HG03175 (cell line): Measurements from ENCODE around the gene TMEM178B.

Source experiments
- ATAC-seq: cut with Tn5 transposase; IDR thresholded peaks from one replicate; pipeline ENCODE4 v1.9.1; 2021; ENCODE audit warnings: mild to moderate bottlenecking, moderate library complexity; ENCODE audit not compliant: unreplicated experiment

Gene TMEM178B

DNA sequence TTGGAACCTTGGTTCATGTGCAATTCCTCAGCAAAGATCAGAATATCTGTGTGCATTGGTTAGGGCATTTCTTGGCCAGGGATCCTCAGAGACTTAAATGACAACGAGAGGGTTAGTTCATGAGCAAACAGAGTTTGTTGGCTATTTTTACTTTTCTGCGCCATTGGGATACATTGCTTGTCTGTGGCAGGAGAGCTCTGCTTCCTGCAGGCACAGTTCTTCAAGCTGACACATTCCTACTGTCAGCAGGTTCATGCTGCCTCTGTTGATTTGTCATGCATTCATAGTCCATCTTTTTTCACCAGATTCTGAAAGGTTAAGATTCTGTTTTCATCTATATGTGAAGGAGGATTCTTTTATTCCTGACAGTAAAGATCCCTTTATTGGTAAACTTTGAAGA, 139.4 kb downstream of the TMEM178B start:
- no peak for ATAC-seq

GRCh38 chr7:141217938-141218337, 144.1 kb downstream of the TMEM178B start:
- ATAC-seq = no peak

DNA sequence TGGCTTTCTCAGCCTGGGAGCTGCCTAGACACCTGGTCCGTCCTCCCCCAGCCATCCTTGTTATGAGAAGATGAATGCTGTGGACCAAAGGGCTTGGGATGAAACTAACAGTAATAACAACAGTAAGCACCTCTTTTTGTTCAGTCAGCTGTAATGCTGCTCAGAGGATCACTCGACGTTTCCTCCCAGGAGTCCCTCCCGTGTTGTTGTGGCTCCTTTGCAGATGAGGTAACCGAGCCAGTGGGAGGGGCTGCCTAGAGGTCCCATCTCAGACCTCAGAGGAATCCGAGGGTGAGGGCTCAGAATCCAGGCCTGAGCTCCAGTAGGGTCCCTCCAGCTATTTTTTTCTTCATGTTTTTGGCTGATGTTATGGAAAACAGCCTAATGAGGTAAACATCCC, 145.1 kb downstream of the TMEM178B start:
- ATAC-seq = no peak

DNA sequence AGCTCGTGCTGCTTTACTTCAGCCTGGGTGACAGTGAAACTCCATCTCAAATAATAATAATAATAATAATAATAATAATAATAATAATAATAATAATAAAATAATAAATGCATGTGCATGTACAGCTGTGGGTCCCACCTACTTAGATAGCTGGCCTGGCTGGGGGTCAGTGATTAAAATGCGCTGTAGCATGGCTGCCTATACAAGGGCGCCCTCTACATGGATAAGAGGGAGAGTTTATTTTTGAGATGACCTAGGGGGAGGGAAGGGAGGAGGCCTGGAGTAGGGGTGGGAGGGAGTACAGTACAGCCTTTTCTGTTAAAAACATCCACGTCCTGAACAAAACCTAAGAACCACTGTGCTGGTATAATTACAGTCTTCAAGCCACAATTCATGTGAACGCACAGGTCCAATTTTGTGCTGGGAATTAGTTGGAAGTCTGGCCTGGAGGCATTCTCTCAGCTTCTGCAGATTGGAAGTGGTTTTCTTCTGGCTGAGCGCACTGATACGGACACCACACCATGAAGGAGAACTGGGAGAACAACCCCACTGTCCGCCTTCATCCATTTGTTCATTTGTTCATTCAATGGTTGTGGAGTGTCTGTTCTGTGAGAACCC, 146.5 kb downstream of the TMEM178B start:
- no peak for ATAC-seq

DNA sequence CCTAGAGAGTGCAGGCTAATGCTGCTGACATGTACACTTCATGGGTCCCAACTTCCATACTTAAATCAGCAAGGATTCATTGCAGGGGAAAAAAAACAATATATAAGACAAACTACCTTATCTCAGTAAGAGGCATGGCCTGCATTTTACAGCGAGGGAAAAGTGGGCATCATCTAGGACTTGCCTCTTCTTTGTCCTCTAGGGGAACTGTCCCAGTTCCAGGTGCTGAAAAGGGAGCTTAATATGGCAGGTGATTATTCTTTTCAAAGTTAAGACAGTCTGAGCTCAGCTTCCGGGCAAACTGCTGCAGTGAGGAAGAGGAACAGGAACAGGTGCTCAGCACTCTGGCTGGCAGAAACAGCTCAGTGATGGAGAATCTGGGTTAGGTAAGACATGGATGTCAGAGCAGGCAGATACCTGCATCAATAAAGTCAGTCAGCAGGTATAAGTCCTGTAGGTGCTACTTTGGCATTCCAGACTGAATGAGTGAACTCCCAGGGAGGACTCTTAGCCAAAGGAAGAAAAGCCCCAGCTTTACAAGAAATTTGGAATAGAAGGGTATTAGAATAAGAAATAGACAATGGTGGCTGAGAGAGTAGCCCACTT, 147.2 kb downstream of the TMEM178B start:
- ATAC-seq = no peak

- no peak for ATAC-seq
Observed at GRCh38 chr7:141225916-141226618, 152.2 kb downstream of the TMEM178B start.

GRCh38 chr7:141227454-141227853, 153.6 kb downstream of the TMEM178B start:
- no peak for ATAC-seq

GRCh38 chr7:141228482-141228881, 154.6 kb downstream of the TMEM178B start:
- ATAC-seq = no peak

DNA sequence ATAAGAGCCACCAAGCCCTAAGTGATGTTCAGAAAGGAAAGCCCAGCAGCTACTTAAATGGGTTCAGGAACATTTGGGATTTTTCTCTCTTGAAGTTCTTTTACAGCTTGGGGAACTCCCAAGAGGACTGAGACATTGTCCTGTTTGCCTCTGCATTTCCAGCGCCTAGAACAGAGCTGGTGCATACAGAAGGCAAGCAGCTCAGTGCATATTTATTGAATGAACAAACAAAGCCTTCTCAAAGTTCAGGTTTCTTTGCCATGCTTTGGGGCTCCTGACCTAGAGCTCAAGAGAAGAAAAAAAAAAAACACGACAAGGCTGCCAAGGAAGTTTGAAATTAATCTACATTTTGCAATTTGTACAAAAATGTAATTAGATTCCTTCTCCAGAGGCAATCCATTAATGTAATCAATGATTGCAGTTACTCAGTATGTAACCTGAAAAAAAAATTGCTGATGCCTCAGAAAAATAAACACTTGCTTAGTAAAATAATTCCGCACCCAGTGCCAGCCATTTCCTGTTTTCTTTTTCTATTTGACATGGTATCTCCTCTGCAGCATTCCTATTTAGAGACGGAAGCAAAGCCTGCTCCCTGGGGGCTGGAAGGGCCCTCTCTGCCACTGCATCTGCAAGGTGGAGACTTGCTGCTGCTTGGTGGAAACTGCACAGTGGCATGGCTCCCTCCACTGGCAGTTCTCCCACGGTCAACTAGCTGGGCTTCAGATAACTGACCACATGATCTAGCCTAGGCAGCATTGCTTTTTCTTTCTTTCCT, 157.3 kb downstream of the TMEM178B start:
- no peak for ATAC-seq

- ATAC-seq = no peak
Observed at GRCh38 chr7:141232286-141233051, 158.6 kb downstream of the TMEM178B start.

GRCh38 chr7:141234335-141235105, 160.7 kb downstream of the TMEM178B start:
- ATAC-seq = no peak

DNA sequence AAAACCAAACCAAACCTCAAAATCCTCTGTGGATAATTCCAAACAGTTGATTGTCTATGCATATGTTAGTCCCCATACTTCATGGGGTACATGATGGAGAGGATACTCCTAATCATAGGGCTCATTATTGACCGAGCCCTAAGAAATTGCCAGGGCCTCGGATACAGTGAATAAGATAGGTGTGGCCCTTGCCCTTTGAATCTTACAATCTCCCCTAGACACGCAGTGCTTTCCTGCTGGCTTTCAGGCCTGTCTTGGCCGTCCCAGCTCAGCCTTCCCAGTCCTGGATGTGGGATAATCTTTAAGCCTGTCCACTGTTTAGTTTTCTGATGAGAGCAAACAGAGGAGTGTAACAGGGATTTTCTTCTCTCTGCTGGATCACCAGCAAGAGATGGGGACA, 161.8 kb downstream of the TMEM178B start:
- no peak for ATAC-seq

DNA sequence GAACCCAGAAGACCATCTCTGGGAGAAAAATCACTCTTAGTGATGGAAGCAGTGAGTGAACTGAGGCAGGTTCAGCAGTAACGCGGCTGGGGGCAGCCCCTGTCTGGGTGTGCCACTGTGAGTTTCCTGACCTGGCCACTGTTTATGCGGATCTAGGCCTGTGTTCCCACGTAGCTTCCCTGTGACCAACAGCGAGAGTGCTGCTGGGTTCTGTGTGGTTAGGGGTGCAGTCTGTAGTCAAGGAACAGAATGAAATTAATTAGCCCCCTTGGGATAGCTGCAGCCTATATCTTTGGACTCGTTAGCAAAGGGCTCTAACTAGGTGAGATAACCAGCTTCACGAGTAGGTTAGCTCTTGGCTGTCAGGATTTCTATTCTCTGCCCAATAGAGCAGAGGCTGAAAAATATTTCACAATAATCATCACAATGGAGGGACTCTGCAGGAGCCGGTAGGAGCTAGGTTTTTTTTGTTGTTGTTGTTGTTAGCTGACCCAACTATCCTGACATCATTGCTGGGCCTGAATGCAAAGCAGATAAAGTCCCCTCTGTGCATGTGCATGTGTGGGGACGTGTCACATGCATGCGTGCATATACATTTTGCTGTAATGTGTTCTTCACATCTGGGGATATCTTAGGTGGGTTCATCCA, 164.9 kb downstream of the TMEM178B start:
- no peak for ATAC-seq

DNA sequence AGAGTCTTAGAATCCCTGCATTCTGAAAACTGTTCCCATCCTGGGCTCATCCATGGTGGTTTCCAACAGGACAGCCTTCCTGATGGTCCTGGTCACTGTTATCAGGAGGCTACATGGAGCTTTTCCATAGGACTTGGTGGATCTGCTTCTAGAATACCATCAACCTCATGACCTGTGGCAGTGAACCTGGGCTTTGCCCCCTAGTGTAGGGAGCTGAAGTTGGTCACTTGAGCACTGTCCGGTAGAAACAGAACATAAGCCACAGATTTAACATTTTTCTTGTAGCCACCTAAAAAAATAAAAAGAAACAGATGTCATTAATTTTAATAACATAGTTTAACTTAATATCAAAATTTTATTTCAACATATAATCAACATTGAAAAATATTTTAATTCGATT, 165.8 kb downstream of the TMEM178B start:
- ATAC-seq = no peak

GRCh38 chr7:141242568-141242967, 168.7 kb downstream of the TMEM178B start:
- no peak for ATAC-seq

- ATAC-seq = no peak
Observed at GRCh38 chr7:141243368-141243767, 169.5 kb downstream of the TMEM178B start.

DNA sequence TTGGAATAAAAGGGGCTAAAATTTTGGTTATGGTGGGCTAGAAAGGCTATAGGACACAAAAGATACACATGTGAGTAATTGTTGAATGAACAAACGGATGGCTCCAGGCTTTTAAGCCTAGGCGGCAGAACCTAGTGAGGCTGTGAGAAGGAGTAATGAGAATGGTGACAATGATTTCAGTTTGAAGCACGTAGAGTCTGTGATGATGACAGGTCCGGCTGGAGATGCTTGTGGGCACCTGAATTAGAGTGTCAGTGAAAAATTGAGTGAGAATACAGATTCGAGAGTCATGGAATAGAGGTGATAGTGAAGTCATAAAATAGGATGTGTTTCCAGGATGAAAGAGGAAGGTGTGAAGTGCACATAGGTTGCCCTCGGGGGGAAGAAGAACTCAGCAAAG, 170.6 kb downstream of the TMEM178B start:
- ATAC-seq = no peak

- ATAC-seq = no peak
Observed at GRCh38 chr7:141246426-141246825, 172.6 kb downstream of the TMEM178B start.

- no peak for ATAC-seq
Observed at GRCh38 chr7:141251180-141251579, 177.3 kb downstream of the TMEM178B start.

- ATAC-seq = no peak
Observed at GRCh38 chr7:141251957-141252356, 178.1 kb downstream of the TMEM178B start.
